MCF 10A (cell line): ENCODE measurements around the gene DNM3. TPM values are rescaled to one million over a fixed set of nuclear protein-coding genes. Genes with fewer than 3 reads are reported as not detected.

Experiments used
- BruUV-seq: library from RNA; stranded (reverse); fragments of 400-500 nt; replicated peaks from 2 replicates; lab custom pipeline; 2021; lab: Mats Ljungman, UMichigan
- CTCF ChIA-PET: fragments of 300-600 bp; sonication (Branson Sonifier 250); formaldehyde crosslinking; extraction: SDS; loops from one replicate; lab custom pipeline; 2021; ENCODE audit warnings: antibody characterized with exemption, inconsistent platforms; lab: Yijun Ruan, JAX
- POLR2A ChIA-PET: fragments of 300-600, 350-650 bp; sonication (Branson Sonifier 250); formaldehyde crosslinking; extraction: SDS; loops from one replicate; lab custom pipeline; 2020; ENCODE audit warnings: antibody characterized with exemption, inconsistent platforms; lab: Yijun Ruan, JAX
- DNase-seq: peaks from one replicate; pipeline ENCODE4 v3.0.0-alpha.2; 2018; ENCODE audit not compliant: unreplicated experiment
- H3K27ac Mint-ChIP-seq: one replicate; pipeline ENCODE4 v1.8.0; 2022; ENCODE audit warnings: mild to moderate bottlenecking, low read depth, mixed read lengths; ENCODE audit not compliant: unreplicated experiment
- H3K27me3 Mint-ChIP-seq: one replicate; pipeline ENCODE4 v1.8.0; 2022; ENCODE audit warnings: mixed read lengths; ENCODE audit not compliant: insufficient read depth, unreplicated experiment
- H3K36me3 Mint-ChIP-seq: one replicate; pipeline ENCODE4 v1.8.0; 2022; ENCODE audit warnings: mild to moderate bottlenecking, moderate library complexity, mixed read lengths; ENCODE audit not compliant: insufficient read depth, unreplicated experiment
- H3K4me1 Mint-ChIP-seq: one replicate; pipeline ENCODE4 v1.8.0; 2022; ENCODE audit warnings: mixed read lengths; ENCODE audit not compliant: insufficient read depth, unreplicated experiment
- H3K4me3 Mint-ChIP-seq: one replicate; pipeline ENCODE4 v1.8.0; 2022; ENCODE audit warnings: mild to moderate bottlenecking, moderate library complexity, mixed read lengths; ENCODE audit not compliant: unreplicated experiment
- H3K9me3 Mint-ChIP-seq: one replicate; pipeline ENCODE4 v1.8.0; 2022; ENCODE audit warnings: mixed read lengths; ENCODE audit not compliant: unreplicated experiment
- CTCF ChIP-seq: fragments of 200-600 bp; IDR thresholded peaks from one replicate; pipeline ENCODE4 v1.8.0; 2022; ENCODE audit warnings: antibody characterized with exemption, mild to moderate bottlenecking; ENCODE audit not compliant: unreplicated experiment
- intact Hi-C: fragments of 100-400 bp; cut with micrococcal nuclease; formaldehyde crosslinking; loops from 2 replicates; pipeline ENCODE4 v1.14.1; 2022
- total RNA-seq: library from RNA; stranded (reverse); gene quantifications from 2 replicates; pipeline ENCODE4 v1.2.3, GENCODE V29; 2022

The DNM3 gene
- total RNA-seq, 1 experiment from 2014 or later = 0.68 TPM

DNA sequence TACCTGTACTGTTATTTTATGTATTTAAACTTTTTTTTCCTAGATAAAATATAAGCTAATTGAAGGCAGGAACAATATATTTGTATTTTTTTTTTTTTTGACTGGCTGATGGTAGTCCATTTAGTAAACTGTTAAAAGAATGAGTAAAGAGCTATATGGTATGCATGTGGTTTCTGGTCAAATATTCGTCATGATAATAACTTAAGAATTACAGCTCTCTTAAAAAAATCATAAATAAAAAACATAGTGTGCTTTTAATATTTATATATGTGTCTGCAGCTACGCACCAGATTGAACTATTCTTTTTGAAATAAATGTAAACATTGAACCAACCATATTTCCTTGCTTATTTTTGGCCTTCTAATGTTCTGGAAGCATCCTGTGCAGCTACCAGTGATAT, 306.9 kb downstream of the DNM3 start:
- Mint-ChIP-seq H3K36me3 (no peaks in the 10 kb centered on the region), H3K27me3 (no peaks in the 10 kb centered on the region), H3K9me3 (no peaks in the 10 kb centered on the region), H3K4me3 (no peak overlapping the region), H3K27ac (no peak overlapping the region), H3K4me1 (peaks cover 12% of the 10 kb centered on the region)
- DNase-seq = no peak
- no peak for TF ChIP-seq CTCF
- ChIA-PET CTCF (interaction anchor here (0.6 to 2.1 kb wide), 9 partner anchors 9 to 320 kb away, joined by 3 to 8 read pairs (median 3); no protein-coding TSS in a partner anchor), POLR2A (interaction anchor here (0.6 to 1.5 kb wide), 2 partner anchors 9 to 107 kb away, joined by 3 to 6 read pairs; no protein-coding TSS in a partner anchor)
- intact Hi-C loops = no loop called here
- BruUV-seq = no TSS peak

DNA sequence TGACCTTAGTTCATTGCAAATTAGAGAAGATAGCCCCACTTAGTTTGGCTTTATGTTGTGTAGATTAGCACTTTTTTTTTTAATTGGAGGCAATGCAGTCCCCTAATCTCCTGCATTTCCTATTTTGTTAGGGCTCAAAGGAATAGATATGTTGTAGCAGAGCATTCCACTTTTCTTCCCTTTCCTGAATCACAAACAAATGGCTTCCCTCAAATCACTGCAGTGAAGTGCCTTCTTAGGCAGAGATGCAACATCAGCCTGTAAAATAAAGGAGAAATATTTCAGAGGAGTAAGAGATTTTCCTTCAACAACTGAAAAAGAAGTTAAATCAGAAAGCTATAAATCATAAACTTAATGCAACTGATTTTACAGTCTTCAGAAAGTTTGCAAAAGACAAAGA, 307.4 kb downstream of the DNM3 start:
- POLR2A ChIA-PET = interaction anchor here (1.5 kb wide), 1 partner anchor 9 kb away, joined by 6 read pairs; no protein-coding TSS in a partner anchor
- H3K9me3 Mint-ChIP-seq = no peaks in the 10 kb centered on the region
- peaks cover 12% of the 10 kb centered on the region for H3K4me1 Mint-ChIP-seq
- no TSS peak for BruUV-seq
- CTCF ChIA-PET = interaction anchor here (0.6 to 2.1 kb wide), 12 partner anchors 8 to 320 kb away, joined by 3 to 8 read pairs (median 3); no protein-coding TSS in a partner anchor
- TF ChIP-seq CTCF = no peak
- H3K27me3 Mint-ChIP-seq = no peaks in the 10 kb centered on the region
- no peak for DNase-seq
- H3K27ac Mint-ChIP-seq = no peak overlapping the region
- H3K4me3 Mint-ChIP-seq = no peak overlapping the region
- intact Hi-C loops = no loop called here
- H3K36me3 Mint-ChIP-seq = no peaks in the 10 kb centered on the region

GRCh38 chr1:172149346-172149745, 308.0 kb downstream of the DNM3 start:
- BruUV-seq = no TSS peak

More at GRCh38 chr1:172149346-172149745, 308.0 kb downstream of the DNM3 start:
- H3K9me3 Mint-ChIP-seq = no peaks in the 10 kb centered on the region
- ChIA-PET CTCF (interaction anchor here (0.6 to 1.7 kb wide), 8 partner anchors 19 to 210 kb away, joined by 3 to 7 read pairs (median 3); no protein-coding TSS in a partner anchor), POLR2A (interaction anchor here (1.4 to 1.5 kb wide), 2 partner anchors 10 to 120 kb away, joined by 3 to 6 read pairs; no protein-coding TSS in a partner anchor)
- DNase-seq = no peak
- no peak overlapping the region for H3K4me3 Mint-ChIP-seq
- no peaks in the 10 kb centered on the region for H3K36me3 Mint-ChIP-seq
- H3K27ac Mint-ChIP-seq = no peak overlapping the region
- H3K4me1 Mint-ChIP-seq = peaks cover 13% of the 10 kb centered on the region
- intact Hi-C loops = no loop called here
- no peaks in the 10 kb centered on the region for H3K27me3 Mint-ChIP-seq
- no peak for TF ChIP-seq CTCF
